Non-pigmented ciliary epithelial cell (primary cell): ENCODE results near the gene CYCS.

ENCODE experiments used
- DNase-seq: peaks from one replicate; pipeline ENCODE4 v3.0.0-alpha.2; 2010; ENCODE audit warnings: low read depth

CYCS gene

DNA sequence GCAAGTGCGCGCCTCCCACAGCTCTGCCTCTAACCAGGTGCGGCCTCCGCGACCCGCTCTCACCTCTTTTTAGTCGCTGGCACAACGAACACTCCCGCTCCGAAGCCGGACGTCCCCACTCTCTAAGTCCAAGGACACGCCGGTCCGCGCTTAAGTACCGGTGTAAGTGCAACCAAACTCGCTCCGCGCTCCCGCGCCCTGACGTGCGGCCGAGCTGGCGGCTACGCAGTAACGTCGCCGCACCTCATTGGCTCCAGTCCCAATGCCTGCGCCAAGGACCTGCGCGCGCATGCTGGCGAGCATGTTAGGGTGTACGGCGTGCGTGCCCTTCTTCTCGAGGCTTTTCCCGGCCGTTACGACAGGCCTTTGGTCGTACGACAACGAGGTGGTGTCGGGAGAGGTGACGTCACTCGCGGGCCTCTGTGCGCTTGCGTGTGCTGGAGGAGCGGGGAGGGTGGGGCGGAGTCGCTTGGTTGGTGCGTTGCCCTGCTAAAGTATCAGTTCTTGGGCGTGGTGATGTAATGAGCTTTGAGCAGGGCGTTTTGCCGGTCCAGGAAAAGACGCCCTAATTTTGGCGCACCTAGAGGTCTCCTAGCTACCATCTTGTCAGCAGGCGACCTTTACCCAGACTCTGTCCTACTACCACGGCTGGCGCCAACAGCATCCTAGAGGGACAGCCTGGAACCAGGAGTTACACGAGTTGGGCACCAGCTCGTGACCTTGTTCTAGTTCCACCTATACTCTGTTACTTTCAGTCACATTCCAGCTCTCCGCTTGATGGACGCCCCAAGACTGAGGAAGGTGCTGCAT lies at the start of gene CYCS:
TSS of gene CYCS (minus strand) at position 124 of the 810 bp plus-strand sequence. CDS start 1,141 bp downstream, outside the sequence.
- DNase-seq, result peak; percentile 99

DNA sequence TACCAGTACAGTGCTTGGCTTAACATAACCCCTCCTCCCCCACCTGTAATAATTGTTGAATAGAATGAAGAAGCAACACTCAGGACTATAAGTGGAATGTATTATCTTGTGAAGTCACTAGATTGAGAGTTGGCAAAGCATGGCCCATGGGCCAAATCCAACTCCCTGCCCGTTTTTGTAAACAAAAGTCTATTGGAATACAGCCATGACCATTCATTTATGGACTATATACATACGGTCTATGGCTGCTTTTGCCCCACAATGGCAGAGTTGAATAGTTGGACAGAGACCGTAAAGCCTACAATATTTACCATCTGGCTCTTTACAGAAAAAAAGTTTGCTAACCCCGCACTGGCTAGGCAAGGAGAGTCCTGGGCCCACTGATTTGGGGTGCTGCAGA lies 48.1 kb upstream of the CYCS start:
- no peak for DNase-seq

DNA sequence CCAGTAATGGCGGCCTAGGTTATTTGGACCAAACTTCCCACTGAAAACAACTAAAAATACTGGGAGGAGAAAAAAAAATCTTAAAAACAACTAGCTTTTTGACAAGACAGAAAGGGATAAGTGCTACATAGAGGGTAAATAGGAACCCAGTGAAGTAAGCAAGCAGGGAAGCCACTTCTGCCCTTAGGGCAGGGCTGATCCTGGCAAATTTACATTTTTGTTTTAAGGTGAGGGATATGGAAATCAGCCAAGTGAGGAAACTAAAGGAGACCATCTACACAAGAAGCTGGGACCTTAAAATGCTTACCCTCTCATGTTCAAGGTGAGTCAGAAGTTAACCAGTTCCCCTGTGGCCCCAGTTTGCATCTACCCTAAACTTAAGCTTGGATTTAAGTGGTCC lies 46.5 kb upstream of the CYCS start:
- DNase-seq, result no peak

DNA sequence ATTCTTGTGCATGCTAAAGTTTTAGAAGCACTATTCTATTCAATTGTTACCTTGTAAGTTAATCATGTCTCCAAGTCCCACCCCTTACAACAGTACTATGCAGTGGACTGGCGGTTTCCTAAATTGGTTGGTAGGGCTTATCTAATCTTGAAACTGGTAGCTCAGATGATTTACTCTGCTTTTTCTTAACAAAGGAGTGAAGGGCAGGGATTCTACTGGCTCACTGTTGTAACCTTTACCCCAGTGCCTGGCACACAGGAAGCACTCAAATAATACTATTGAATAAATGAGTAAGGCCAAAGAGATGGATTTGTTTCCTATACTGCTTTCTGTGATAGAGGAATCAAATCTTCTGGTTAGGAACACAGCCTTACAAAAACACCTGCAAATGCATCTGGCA lies 46.0 kb upstream of the CYCS start:
- no peak for DNase-seq

DNA sequence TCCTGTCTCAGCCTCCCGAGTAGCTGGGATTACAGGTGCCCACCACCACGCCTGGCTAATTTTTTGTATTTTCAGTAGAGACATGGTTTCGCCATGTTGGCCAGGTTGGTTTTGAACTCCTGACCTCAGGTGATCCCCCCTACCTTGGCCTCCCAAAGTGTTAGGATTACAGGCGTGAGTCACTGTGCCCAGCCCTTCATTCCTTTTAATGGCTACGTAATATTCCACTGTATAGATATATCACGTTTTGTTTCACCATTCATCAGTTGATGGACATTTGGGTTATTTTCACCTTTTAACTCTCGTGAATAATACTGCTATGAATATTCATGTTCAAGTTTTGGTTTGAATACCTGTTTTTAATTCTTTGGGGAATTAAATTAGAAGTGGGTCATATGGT lies 44.6 kb upstream of the CYCS start:
- DNase-seq, result no peak

DNA sequence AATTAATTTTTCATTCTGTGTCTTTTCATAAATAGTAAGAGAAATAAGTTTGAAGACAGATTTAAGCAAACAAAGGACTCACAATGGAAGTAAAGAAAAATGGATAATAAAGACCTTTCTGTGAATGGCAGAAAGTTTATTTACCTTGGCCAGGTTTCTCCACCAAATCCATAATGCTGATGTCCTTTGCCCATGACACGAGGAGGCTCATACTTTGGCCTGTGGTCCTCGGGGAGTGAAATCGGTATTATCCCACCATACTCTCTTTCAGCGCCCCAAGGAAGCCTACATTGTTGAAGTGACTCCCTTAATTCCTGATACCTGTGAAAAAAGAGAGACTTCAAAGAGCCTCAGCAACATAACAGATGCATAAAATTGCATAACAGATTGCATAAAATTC lies 43.1 kb upstream of the CYCS start:
- DNase-seq, result no peak

DNA sequence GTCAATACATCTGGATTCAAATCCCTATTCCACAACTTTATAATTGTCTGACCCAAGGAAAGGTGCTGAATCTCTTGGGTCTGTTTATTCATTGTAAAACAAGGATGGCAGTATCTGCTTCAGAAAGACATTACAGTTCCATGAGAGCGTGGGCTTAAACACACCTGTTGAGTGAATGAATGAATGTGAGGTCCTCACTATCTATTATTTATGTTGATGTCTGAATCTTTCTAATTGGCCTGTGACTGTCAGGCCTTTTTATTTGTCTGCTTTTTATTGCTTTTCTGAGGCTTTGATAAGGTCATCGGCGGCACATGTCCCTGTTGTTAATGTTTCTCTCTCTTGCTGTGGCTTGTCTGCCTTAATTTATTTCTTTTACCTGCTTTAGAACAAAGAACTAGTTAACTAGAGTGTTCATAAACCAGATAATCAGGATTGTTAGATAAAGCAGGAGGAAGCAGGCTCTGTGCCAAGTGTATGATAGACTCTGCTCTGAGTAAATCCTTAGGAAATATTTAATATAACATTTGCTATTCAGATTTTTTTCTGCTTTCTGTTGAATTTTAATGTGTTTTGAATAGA lies 42.3 kb upstream of the CYCS start:
- no peak for DNase-seq

DNA sequence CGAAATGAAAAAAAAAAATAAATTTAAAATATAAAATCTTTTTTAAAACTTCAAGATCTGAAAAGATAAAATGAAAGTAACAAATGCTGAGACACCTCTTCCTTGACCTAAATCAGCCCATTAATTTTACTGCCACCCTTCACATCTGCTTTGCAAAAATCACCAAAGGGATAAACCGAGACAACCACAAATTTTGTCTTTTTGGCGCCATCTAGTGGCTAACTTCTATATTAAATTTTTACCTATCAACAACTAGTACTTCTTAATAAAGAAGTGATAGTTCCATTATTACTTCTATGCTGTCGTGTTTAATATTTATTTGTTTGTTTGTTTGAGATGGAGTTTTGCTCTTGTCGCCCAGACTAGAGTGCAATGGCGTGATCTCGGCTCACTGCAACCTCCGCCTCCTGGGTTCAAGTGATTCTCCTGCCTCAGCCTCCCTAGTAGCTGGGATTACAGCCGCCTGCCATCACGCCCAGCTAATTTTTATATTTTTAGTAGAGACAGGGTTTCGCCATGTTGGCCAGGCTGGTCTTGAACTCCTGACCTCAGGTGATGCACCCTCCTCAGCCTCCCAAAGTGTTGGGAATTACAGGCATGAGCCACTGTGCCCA lies 35.0 kb upstream of the CYCS start:
- peak; percentile 11 for DNase-seq

DNA sequence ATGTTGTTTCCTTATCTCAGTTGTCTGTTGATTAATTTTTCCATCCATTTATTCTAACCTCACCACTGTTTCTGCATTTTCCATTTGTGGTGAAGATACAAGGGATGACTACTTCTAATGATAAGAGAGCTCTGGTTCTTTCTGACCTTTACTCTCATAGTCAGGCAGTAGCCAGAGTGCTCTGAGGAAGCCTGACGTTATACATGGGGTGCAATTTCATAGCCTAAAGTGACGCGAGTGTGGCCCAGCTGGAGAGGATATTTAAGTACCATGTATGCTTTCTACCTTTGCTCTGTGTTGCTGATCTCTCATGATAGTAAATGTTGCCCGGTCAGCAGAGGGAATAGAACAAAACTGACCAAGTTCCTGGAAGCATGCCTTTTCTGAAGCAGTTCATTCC lies 33.9 kb upstream of the CYCS start:
- no peak for DNase-seq

DNA sequence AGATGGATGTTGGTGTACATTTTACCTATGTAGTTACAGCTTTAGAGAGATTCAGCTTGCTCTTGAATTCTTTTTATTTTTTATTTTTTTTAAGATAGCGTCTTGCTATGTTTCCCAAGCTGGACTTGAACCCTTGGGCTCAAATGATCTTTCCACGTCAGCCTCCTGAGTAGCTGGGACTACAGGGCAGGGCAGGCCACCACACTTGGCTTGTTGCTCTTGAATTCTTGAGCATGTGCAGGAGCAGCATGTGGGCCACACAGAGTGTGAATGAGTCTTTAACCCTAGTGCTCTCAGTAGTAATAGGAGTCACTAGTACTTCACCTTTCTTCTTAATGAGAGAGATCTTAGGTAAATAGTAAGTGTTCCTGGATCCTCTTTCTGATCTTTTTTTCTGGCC lies 26.7 kb upstream of the CYCS start:
- DNase-seq, result no peak

DNA sequence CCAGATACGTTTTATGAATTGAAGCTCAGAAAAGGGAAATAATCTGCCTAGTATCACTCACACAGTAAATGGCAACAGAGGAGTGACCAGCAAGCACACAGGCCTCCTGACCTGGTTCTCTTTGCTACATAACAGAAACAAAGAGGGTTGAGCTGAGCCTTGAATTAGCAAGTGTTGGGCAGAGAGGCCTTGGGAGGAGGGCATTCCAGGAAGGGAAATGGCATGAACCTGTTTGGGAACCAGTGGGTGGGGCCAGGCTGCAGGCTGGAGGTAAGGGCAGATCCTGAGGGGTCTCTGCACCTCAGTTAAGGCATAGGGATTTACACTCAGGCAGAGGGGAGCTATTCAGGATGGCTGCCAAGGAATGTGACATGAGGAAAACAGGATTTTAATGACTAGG lies 24.8 kb upstream of the CYCS start:
- no peak for DNase-seq

DNA sequence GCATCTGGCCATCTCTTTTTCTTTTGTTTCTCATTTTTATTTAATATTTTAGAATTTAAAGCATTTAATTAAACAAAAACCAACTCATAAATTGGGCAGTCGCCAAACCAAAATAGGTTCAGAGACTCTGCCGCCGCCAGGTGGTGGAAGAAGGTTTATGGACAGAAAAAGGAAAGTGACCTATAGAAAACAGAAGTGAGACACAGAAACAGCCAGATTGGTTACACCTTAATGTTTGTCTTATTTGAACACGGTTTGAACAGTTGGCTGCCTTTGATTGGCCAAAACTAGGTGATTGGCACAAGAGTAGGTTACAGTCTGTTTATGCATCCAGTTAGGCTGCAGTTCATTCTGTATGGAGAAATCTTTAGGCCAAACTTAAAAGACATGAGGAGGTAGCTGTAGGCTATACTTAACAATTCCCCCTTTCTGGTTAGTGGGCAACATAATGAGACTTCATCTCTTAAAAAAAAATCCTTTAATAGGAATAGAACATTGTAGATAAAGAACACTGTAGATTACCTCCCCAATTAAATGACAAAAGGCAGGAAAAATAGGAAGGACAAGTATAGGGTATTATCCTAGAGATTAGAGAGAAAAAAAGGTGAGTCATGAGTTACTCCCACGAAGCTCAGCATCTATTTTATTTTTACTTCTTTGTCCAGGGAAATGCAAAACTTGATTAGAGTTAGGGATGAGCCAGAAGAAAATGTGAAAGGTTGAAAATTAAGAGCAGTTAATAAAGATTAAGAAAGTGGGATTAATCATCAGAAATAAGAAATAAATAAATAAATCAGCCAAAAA lies 23.9 kb upstream of the CYCS start:
- DNase-seq, result no peak

DNA sequence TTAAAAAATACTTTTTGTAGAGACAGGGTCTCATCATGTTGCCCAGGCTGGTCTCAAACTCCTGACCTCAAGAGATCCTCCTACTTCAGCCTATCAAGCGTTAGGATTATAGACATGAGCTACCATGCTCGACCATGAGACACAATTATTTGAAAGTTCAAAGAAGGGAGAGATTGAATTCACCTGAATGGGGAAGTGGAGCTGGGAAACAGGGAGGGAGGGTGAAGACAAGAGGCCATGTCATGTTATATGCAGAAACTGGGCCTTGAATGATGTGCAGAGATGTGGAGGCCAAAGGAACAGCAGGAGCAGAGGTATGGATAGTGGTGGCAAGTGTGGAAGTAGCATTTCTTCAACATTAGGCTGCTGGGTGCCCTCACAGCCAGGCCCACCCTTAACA lies 18.7 kb upstream of the CYCS start:
- no peak for DNase-seq

DNA sequence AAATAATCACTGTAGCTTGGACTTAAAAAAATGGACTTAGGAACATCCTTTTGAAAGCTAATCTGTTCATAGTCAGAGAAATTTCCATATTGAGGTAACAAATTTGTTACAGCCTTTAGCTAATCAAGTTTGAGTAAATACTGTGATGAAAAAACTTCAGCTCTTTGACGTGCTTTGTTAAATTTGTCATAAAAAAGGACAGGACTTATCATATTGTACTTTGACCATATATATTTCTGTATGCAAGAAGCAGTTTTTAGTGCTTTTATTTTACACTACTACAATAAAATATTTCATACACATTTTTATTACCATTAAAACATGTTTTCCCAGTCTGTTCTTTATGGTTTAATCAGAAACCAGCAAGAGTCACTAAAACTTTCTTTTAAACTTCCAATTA lies 14.5 kb upstream of the CYCS start:
- no peak for DNase-seq

DNA sequence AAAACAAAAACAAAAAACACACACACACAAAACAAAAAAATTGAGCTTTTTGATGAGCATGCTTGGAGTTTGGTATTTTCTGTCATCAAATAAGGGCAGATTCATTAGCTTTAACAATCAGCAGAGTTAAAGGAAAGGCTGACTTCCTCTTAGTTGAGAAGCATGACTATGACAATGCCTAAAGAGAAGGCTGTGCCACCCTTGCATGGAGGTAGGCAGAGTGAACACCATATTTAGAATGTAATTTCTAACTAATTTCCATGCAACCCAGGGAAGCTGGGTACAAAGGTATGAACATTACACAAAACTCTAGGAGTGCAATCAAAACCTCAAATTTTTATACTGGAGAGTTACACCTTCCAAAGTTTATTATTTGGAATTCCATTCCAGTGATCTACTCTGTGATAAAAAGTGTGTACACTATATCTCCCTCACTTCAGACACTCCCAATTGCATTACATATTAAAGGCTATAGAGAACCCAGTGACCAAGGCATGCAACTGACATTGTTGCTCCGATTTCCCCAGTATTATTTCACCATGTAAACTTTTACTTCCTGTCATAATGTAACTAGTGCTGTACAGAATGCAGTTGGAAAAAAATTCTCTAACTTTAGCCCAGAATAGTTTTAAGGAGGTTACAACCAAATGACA lies 9.4 kb upstream of the CYCS start:
- DNase-seq, result no peak

DNA sequence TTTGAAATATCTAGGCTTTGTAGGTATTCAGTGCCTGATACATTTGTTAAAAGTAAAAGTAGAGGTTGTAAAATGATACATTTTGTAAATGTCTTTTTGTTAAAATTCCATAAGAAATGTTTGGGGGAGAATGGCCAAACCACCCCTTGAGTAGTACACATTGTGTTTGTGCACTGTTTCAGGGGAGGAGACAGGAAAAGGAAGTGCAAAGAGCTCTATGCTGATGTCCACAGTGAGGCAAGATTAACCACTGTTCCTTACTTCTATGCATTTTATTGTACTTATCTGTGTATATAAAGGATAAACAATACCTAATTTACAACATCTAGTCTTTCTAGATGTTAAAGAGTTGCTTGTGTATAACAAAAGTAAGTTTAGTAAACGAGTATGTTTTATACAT lies 7.4 kb upstream of the CYCS start:
- no peak for DNase-seq

DNA sequence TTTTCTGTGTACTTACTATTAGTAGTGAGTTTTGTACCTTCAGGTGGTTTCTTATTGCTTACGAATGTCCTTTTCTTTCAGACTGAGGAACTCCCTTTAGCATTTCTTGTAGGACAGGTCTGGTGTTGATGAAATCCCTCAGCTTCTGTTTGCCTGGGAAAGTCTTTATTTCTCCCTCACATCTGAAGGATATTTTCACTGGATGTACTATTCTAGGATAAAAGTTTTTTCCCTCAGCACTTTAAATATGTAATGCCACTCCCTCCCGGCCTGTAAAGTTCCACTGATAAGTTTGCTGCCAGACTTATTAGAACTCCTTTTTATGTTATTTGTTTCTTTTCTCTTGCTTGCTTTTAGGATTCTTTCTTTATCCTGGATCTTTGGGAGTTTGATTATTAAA lies 1.7 kb upstream of the CYCS start:
- no peak for DNase-seq

DNA sequence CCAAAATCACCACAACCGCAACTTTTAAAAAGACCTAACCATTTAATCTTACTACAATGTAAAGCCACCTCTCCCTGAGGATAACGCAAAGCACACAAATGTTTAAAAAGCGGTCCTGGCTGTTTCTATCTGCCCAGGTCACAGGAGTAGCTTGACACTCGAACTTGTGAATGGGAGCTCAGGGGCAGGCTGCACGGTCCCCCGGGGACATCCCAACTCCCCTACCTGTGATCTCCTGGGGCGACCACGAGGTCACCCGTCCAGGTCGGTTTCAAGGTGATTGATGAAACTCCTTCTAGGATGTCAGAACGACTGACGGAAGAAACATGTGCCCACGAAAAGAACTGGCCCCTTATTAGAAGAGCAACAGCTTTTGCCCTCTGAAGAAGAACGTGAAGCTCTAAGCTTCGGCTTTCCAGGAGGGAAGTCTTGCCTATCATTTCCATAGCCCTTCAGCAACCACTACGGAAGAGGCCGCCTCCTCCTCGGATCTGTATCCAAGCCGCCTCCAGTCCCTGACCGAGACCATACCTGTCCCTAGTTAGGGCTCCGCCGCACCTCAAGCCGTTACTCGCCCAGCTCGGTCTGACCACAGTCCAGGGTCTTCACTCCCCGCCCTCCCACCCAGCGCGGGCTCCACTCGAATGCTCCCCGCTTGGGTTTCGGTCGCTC lies 459 bp downstream of the CYCS start:
- DNase-seq, result no peak

DNA sequence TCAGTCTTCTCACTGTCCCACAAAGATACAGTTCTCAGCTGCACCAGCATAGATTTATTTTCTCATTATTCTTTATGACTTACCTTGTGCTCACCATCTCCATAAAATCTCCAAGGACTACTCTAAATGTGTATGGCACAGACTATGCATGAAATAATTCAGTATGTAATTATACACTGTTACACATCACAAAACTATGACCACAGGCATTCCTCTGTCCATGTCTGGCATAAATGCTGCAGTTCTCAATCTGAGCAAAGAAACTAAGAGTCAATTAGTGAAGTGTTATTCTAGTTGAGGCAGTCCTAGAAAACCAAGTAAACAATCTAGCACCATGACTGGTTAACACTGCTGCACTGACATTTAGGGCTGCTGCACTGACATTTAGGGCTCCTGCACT lies 2.7 kb downstream of the CYCS start:
- DNase-seq, result peak; percentile 24

DNA sequence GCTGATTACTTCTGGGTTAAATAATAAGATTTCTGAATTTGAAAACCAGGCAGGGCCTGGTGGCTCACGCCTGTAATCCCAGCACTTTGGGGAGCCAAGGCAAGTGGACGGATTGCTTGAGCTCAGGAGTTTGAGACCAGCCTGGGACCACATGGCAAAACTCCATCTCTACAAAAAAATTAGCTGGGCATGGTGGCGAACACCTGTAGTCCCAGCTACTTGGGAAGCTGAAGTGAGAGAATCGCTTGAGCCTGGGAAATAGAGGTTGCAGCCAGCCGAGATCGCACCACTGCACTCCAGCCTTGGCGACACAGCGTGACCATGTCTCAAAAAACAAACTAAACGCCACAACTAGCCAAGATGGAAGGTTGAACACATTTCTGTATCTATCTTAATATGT lies 3.5 kb downstream of the CYCS start:
- DNase-seq, result no peak

DNA sequence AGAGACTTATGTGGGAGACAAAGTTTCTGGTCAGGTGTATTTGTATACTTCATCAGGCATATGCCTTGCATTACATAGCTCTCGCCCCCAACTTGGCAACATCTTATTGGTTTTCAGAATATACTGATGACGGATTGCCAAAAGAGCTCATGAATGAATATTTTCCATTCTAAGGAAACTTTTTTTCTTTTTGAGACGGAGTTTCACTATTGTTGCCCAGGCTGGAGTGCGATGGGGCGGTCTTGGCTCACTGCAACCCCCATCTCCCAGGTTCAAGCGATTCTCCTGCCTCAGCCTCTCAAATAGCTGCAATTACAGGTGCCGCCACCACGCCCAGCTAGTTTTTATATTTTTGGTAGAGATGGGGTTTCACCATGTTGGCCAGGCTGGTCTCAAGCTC lies 6.0 kb downstream of the CYCS start:
- DNase-seq, result no peak
